Body of pancreas (tissue), 4 donors: Measurements from ENCODE around the gene SLC51B.

Experiments used
- CTCF ChIP-seq, 7 experiments: fragments of 450-650 bp in 4 of 7; fragments of 200-600 bp in 3 of 7; sonication (generic) in 3 of 7; IDR thresholded peaks; one replicate each; pipeline ENCODE4 v1.5.1; 2016 to 2019; ENCODE audit warnings: antibody characterized with exemption in 7 of 7
- POLR2A ChIP-seq, 3 donors: fragments of 450-650 bp; IDR thresholded peaks; one replicate each; pipeline ENCODE4 v1.6.1; 2016; ENCODE audit warnings: antibody characterized with exemption in 3 of 3, mild to moderate bottlenecking in 2 of 3

- TF ChIP-seq CTCF (IDR thresholded peaks at IDR 0.05): no peak
- no peak for TF ChIP-seq POLR2A (IDR thresholded peaks at IDR 0.05)
Observed at GRCh38 chr15:65071381-65071811, 26.2 kb downstream of the SLC51B start.
